Body of pancreas (tissue), 4 donors: ENCODE results near the gene RASAL1. TPM values are rescaled to one million over a fixed set of nuclear protein-coding genes. Genes with fewer than 3 reads are reported as not detected.

Source experiments
- ATAC-seq: fragments of 150-250 bp; one replicate; pipeline ENCODE4 v1.9.1; 2016
- DNase-seq, 4 donors: peaks; one replicate each; pipeline ENCODE4 v3.0.0-alpha.2; 2019
- H3K27ac ChIP-seq, 4 donors: fragments of 200-600 bp; sonication (generic); 1 replicate in 3 of 4; 2 replicates in 1 of 4; pipeline versions ENCODE4 v1.5.1 to v1.6.1; 2016 to 2019; ENCODE audit warnings: mild to moderate bottlenecking in 1 of 4, mixed read lengths in 1 of 4, moderate library complexity in 1 of 4
- H3K27me3 ChIP-seq, 2 donors: fragments of 200-600 bp; sonication (generic); one replicate each; pipeline ENCODE4 v1.6.0; 2016; ENCODE audit warnings: mild to moderate bottlenecking in 1 of 2
- H3K36me3 ChIP-seq, 2 donors: fragments of 200-600 bp; sonication (generic); replicated peaks in 1 of 2; 2 replicates each; pipeline ENCODE4 v1.5.1; 2016; ENCODE audit warnings: low read depth in 2 of 2; ENCODE audit not compliant: insufficient read depth in 1 of 2
- H3K4me1 ChIP-seq: fragments of 200-600 bp; sonication (generic); one replicate; pipeline ENCODE4 v1.6.0; 2016
- H3K4me3 ChIP-seq, 2 donors: fragments of 200-600 bp; sonication (generic); 1 replicate in 1 of 2; 2 replicates in 1 of 2; pipeline ENCODE4 v1.5.1; 2016 to 2019
- H3K9me3 ChIP-seq, 3 donors: fragments of 200-600 bp; sonication (generic); 1 replicate in 2 of 3; 2 replicates in 1 of 3; pipeline ENCODE4 v1.5.1; 2016
- CTCF ChIP-seq, 7 experiments: fragments of 450-650 bp in 4 of 7; fragments of 200-600 bp in 3 of 7; sonication (generic) in 3 of 7; IDR thresholded peaks; one replicate each; pipeline ENCODE4 v1.5.1; 2016 to 2019; ENCODE audit warnings: antibody characterized with exemption in 7 of 7
- POLR2A ChIP-seq, 3 donors: fragments of 450-650 bp; IDR thresholded peaks; one replicate each; pipeline ENCODE4 v1.6.1; 2016; ENCODE audit warnings: antibody characterized with exemption in 3 of 3, mild to moderate bottlenecking in 2 of 3
- WGBS, 2 donors: methylation state at CpG; one replicate each; pipeline ENCODE4 v1.1.5; 2017; 5-methylcytosine and 5-hydroxymethylcytosine counted together
- intact Hi-C: fragments of 100-400 bp; cut with DNase I; formaldehyde crosslinking; loops from one replicate; pipeline ENCODE4 v1.15.1; 2023
- total RNA-seq, 2 donors: library from RNA; depleted of rRNA; stranded (reverse); fragments of >200 nt; gene quantifications; one replicate each; pipeline ENCODE4 v1.1.0, GENCODE V29; 2016

Gene RASAL1
- total RNA-seq, 2 donors from 2014 or later: 0.66 to 2.1 TPM

- Histone ChIP-seq H3K27me3 (no peaks in the 10 kb centered on the region), H3K9me3 (no peaks in the 10 kb centered on the region), H3K4me1 (peaks cover 28% of the 10 kb centered on the region), H3K4me3 (no peak overlapping the region), H3K36me3 (peaks cover 27 to 30% of the 10 kb centered on the region in 2 donors), H3K27ac (no peak overlapping the region)
- no peak for DNase-seq
- no peak for ATAC-seq
- intact Hi-C loops: no loop called here
- TF ChIP-seq POLR2A (IDR thresholded peaks at IDR 0.05): no peak
- TF ChIP-seq CTCF (IDR thresholded peaks at IDR 0.05): no peak
- WGBS, 2 donors: 77 to 82% methylated on average over 3 of the region's 3 CpGs
These were observed 46.4 kb upstream of the RASAL1 start for GRCh38 chr12:113181975-113182374.

GRCh38 chr12:113180333-113180732 is 44.8 kb upstream of the RASAL1 start:
- WGBS, 2 donors: 65 to 79% methylated on average over 4 of the region's 4 CpGs
- ATAC-seq (no peak), DNase-seq (no peak)
- Histone ChIP-seq H3K27me3 (no peaks in the 10 kb centered on the region), H3K9me3 (no peaks in the 10 kb centered on the region), H3K4me3 (no peak overlapping the region), H3K4me1 (peaks cover 16% of the 10 kb centered on the region), H3K36me3 (peaks cover 32% of the 10 kb centered on the region in 2 donors), H3K27ac (no peak overlapping the region)
- intact Hi-C loops: no loop called here
- TF ChIP-seq CTCF (IDR thresholded peaks at IDR 0.05) (no peak), POLR2A (IDR thresholded peaks at IDR 0.05) (no peak)

DNA sequence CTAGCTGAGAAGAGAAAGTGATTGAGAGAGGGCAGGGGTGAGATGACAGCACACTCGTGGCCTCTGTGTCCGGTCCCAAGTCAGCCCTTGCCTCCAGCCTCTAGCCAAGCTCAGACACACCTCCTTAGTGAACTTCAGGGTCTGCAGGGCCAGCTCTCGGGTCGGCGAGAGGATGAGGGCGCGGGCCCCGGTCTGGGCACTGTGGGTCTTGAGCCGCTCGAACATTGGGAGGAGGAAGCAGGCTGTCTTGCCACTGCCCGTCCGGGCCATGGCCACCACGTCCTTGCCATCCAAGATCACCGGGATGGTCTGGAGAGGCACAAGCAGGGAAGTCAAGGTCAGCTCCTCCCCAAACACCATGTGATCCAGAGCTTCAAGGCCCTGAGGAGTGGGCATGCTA is 43.5 kb upstream of the RASAL1 start:
- H3K27ac ChIP-seq: no peak overlapping the region
- no peak overlapping the region for H3K4me3 ChIP-seq
- ATAC-seq: no peak
- no peaks in the 10 kb centered on the region for H3K9me3 ChIP-seq
- TF ChIP-seq CTCF (IDR thresholded peaks at IDR 0.05) (no peak), POLR2A (IDR thresholded peaks at IDR 0.05) (no peak)
- H3K27me3 ChIP-seq: no peaks in the 10 kb centered on the region
- intact Hi-C loops: no loop called here
- 87 to 96% methylated on average over 8 to 13 of the region's 14 CpGs for WGBS, 2 donors
- DNase-seq: no peak
- peaks cover 32 to 35% of the 10 kb centered on the region in 2 donors for H3K36me3 ChIP-seq
- peaks cover 11% of the 10 kb centered on the region for H3K4me1 ChIP-seq

- TF ChIP-seq CTCF (IDR thresholded peaks at IDR 0.05): peak; percentile 85 to 99 (median 96)
- no peak for TF ChIP-seq POLR2A (IDR thresholded peaks at IDR 0.05)
- intact Hi-C loops: loop anchor here (5.0 kb wide), 1 partner anchor 122 kb away; no protein-coding TSS in a partner anchor
- no peaks in the 10 kb centered on the region for H3K27me3 ChIP-seq
- H3K36me3 ChIP-seq: peaks cover 27 to 54% of the 10 kb centered on the region in 2 donors
- H3K4me1 ChIP-seq: no peaks in the 10 kb centered on the region
- no peak overlapping the region for H3K27ac ChIP-seq
- peak; percentile 75 for ATAC-seq
- 39 to 47% methylated on average over 14 to 22 of the region's 32 CpGs for WGBS, 2 donors
- DNase-seq: peak; percentile 70 to 84 (median 76)
- no peaks in the 10 kb centered on the region for H3K9me3 ChIP-seq
- H3K4me3 ChIP-seq: no peak overlapping the region
These were observed 39.2 kb upstream of the RASAL1 start for GRCh38 chr12:113174461-113175384.
